Hematopoietic multipotent progenitor cell treated with erythropoietin and hydrocortisone succinate and interleukin-3 and kit ligand, for 8 days (in vitro differentiated cells): ENCODE measurements around the gene CACYBP.
A peak's percentile ranks its signal among the peaks of the same experiment; 100 is the strongest.

ENCODE experiments used
- DNase-seq: peaks from one replicate; pipeline ENCODE4 v3.0.0-alpha.2; 2015

Gene CACYBP

GRCh38 chr1:174974711-174975119, 25.0 kb upstream of the CACYBP start:
- DNase-seq, result no peak

GRCh38 chr1:174975764-174976163, 24.0 kb upstream of the CACYBP start:
- no peak for DNase-seq

- no peak for DNase-seq
Measured at GRCh38 chr1:174976436-174977108, 23.2 kb upstream of the CACYBP start.

- peak; percentile 72 for DNase-seq
Measured at GRCh38 chr1:174982971-174983689, 16.6 kb upstream of the CACYBP start.

- no peak for DNase-seq
Measured at GRCh38 chr1:174984952-174985351, 14.8 kb upstream of the CACYBP start.

GRCh38 chr1:174988539-174988938, 11.2 kb upstream of the CACYBP start:
- no peak for DNase-seq

- DNase-seq, result no peak
Measured at GRCh38 chr1:174988986-174989385, 10.8 kb upstream of the CACYBP start.

- DNase-seq, result no peak
Measured at GRCh38 chr1:174989536-174990220, 10.1 kb upstream of the CACYBP start.

GRCh38 chr1:174990382-174990999, 9.3 kb upstream of the CACYBP start:
- DNase-seq, result peak; percentile 64

- no peak for DNase-seq
Measured at GRCh38 chr1:174991473-174991872, 8.3 kb upstream of the CACYBP start.

- no peak for DNase-seq
Measured at GRCh38 chr1:174995121-174995520, 4.6 kb upstream of the CACYBP start.

- DNase-seq, result no peak
Measured at GRCh38 chr1:174995916-174996315, 3.8 kb upstream of the CACYBP start.

GRCh38 chr1:174996476-174996875, 3.3 kb upstream of the CACYBP start:
- peak; percentile 38 for DNase-seq

- DNase-seq, result no peak
Measured at GRCh38 chr1:174997041-174997440, 2.7 kb upstream of the CACYBP start.

- peak; percentile 86 for DNase-seq
Measured at GRCh38 chr1:174998569-174999215, 1.1 kb upstream of the CACYBP start.

- peak; percentile 98 for DNase-seq
Measured at GRCh38 chr1:174999216-174999935, 371 bp upstream of the CACYBP start.

- peak; percentile 35 for DNase-seq
Measured at GRCh38 chr1:175000697-175001187, 995 bp downstream of the CACYBP start.

GRCh38 chr1:175002910-175003517, 3.3 kb downstream of the CACYBP start:
- DNase-seq, result no peak

- DNase-seq, result no peak
Measured at GRCh38 chr1:175003521-175003920, 3.8 kb downstream of the CACYBP start.

- DNase-seq, result no peak
Measured at GRCh38 chr1:175005085-175005783, 5.5 kb downstream of the CACYBP start.

GRCh38 chr1:175009532-175009931, 9.8 kb downstream of the CACYBP start:
- DNase-seq, result no peak
